Common myeloid progenitor, CD34-positive (primary cell): Measurements from ENCODE around the gene TICRR.
"Not testable (repeated sequence)": the region's sequence is repeated elsewhere in the genome, so short reads cannot be mapped to it uniquely, and the experiment has no call there.

ENCODE experiments used
- CTCF ChIA-PET: fragments of 350-600 bp; sonication (Branson Sonifier 250); formaldehyde crosslinking; loops from one replicate; lab custom pipeline; 2021; ENCODE audit warnings: antibody characterized with exemption; lab: Charles Lee
- POLR2A ChIA-PET: fragments of 350-600 bp; sonication (Branson Sonifier 250); formaldehyde crosslinking; loops from one replicate; lab custom pipeline; 2021; ENCODE audit warnings: antibody characterized with exemption; lab: Charles Lee
- DNase-seq, 3 donors: peaks; one replicate each; pipeline versions ENCODE4 v3.0.0 to v3.0.0-alpha.2; 2013
- H3K27ac ChIP-seq, 2 experiments: 1 replicate in 1 of 2; 2 replicates in 1 of 2; pipeline ENCODE4 v1.7.0; 2013; ENCODE audit warnings: inconsistent platforms in 2 of 2, low read length in 2 of 2, mild to moderate bottlenecking in 2 of 2, low read depth in 1 of 2, moderate library complexity in 1 of 2; ENCODE audit not compliant: severe bottlenecking in 2 of 2, insufficient read depth in 1 of 2, poor library complexity in 1 of 2
- H3K27me3 ChIP-seq, 5 experiments: replicated peaks in 2 of 5; 1 replicate in 3 of 5; 2 replicates in 2 of 5; pipeline versions ENCODE4 v1.6.1 to v1.7.0; 2013; ENCODE audit warnings: low read length in 4 of 5, mild to moderate bottlenecking in 2 of 5, moderate library complexity in 2 of 5, inconsistent platforms in 1 of 5; ENCODE audit not compliant: insufficient read depth in 5 of 5, control insufficient read depth in 4 of 5
- H3K36me3 ChIP-seq, 4 experiments: 1 replicate in 2 of 4; 2 replicates in 2 of 4; pipeline versions ENCODE4 v1.6.1 to v1.7.0; 2013; ENCODE audit warnings: low read length in 3 of 4, control low read depth in 1 of 4, mild to moderate bottlenecking in 1 of 4; ENCODE audit not compliant: control insufficient read depth in 4 of 4, insufficient read depth in 4 of 4
- H3K4me1 ChIP-seq, 4 experiments: 1 replicate in 3 of 4; 2 replicates in 1 of 4; pipeline versions ENCODE4 v1.6.1 to v1.7.1; 2013; ENCODE audit warnings: low read length in 3 of 4, mild to moderate bottlenecking in 3 of 4, control low read depth in 1 of 4, inconsistent platforms in 1 of 4, moderate library complexity in 1 of 4; ENCODE audit not compliant: control insufficient read depth in 4 of 4, insufficient read depth in 4 of 4; ENCODE audit errors: control extremely low read depth in 1 of 4
- H3K4me3 ChIP-seq, 7 experiments: 1 replicate in 4 of 7; 2 replicates in 3 of 7; pipeline versions ENCODE4 v1.5.1 to v1.7.0; 2013; ENCODE audit warnings: mild to moderate bottlenecking in 7 of 7, low read length in 6 of 7, moderate library complexity in 6 of 7, inconsistent platforms in 2 of 7, low read depth in 2 of 7, control low read depth in 1 of 7; ENCODE audit not compliant: insufficient read depth in 4 of 7, control insufficient read depth in 1 of 7; ENCODE audit errors: extremely low read depth in 1 of 7
- H3K9me3 ChIP-seq, 5 experiments: 1 replicate in 4 of 5; 2 replicates in 1 of 5; pipeline versions ENCODE4 v1.6.1 to v1.7.1; 2013; ENCODE audit warnings: low read length in 4 of 5, mild to moderate bottlenecking in 2 of 5, inconsistent platforms in 1 of 5, low read depth in 1 of 5, moderate library complexity in 1 of 5; ENCODE audit not compliant: control insufficient read depth in 4 of 5, insufficient read depth in 2 of 5; ENCODE audit errors: control extremely low read depth in 1 of 5
- WGBS: methylation state at CpG from one replicate; pipeline ENCODE4 v1.1.5; 2013; ENCODE audit not compliant: insufficient coverage; 5-methylcytosine and 5-hydroxymethylcytosine counted together

TICRR gene

GRCh38 chr15:89580747-89581146 lies 5.5 kb downstream of the TICRR start:
- H3K27ac ChIP-seq, POLR2A ChIA-PET, CTCF ChIA-PET, DNase-seq, H3K9me3 ChIP-seq, H3K27me3 ChIP-seq, H3K4me3 ChIP-seq: not testable (repeated sequence)
- Histone ChIP-seq H3K36me3 (peaks cover 8 to 73% (median 15%) of the 10 kb centered on the region in 4 experiments), H3K4me1 (peaks cover 3 to 31% (median 16%) of the 10 kb centered on the region in 4 experiments)
- 94% methylated on average over 2 of the region's 2 CpGs for WGBS

GRCh38 chr15:89586651-89587050 lies 11.4 kb downstream of the TICRR start:
- Histone ChIP-seq H3K36me3 (peaks cover 9 to 90% (median 40%) of the 10 kb centered on the region in 4 experiments), H3K27me3 (no peaks in the 10 kb centered on the region), H3K4me1 (peaks cover 0 to 3% (median 0%) of the 10 kb centered on the region in 4 experiments), H3K4me3 (no peak overlapping the region), H3K9me3 (no peaks in the 10 kb centered on the region), H3K27ac (no peak overlapping the region)
- DNase-seq, result no peak
- 97% methylated on average over 2 of the region's 2 CpGs for WGBS
- CTCF ChIA-PET, result no interaction called here
- POLR2A ChIA-PET, result no interaction called here

GRCh38 chr15:89587955-89588354 lies 12.7 kb downstream of the TICRR start:
- POLR2A ChIA-PET, result no interaction called here
- CTCF ChIA-PET, result no interaction called here
- Histone ChIP-seq H3K4me1 (peaks cover 0 to 3% (median 0%) of the 10 kb centered on the region in 4 experiments), H3K36me3 (peaks cover 4 to 93% (median 42%) of the 10 kb centered on the region in 4 experiments), H3K4me3 (no peak overlapping the region), H3K27ac (no peak overlapping the region), H3K9me3 (no peaks in the 10 kb centered on the region), H3K27me3 (no peaks in the 10 kb centered on the region)
- no peak for DNase-seq
- WGBS, result 72% methylated on average over 4 of the region's 4 CpGs

GRCh38 chr15:89591834-89592233 lies 16.6 kb downstream of the TICRR start:
- Histone ChIP-seq H3K9me3 (no peaks in the 10 kb centered on the region), H3K4me1 (no peaks in the 10 kb centered on the region), H3K27me3 (no peaks in the 10 kb centered on the region), H3K4me3 (no peak overlapping the region), H3K36me3 (peaks cover 0 to 83% (median 40%) of the 10 kb centered on the region in 4 experiments), H3K27ac (no peak overlapping the region)
- WGBS, result 90% methylated on average over 2 of the region's 5 CpGs
- ChIA-PET POLR2A (no interaction called here), CTCF (no interaction called here)
- DNase-seq, result no peak

- POLR2A ChIA-PET, result no interaction called here
- no peak overlapping the region for H3K27ac ChIP-seq
- 100% methylated on average over 2 of the region's 4 CpGs for WGBS
- H3K36me3 ChIP-seq, result peaks cover 0 to 71% (median 35%) of the 10 kb centered on the region in 4 experiments
- no peak for DNase-seq
- H3K4me1 ChIP-seq, result no peaks in the 10 kb centered on the region
- H3K27me3 ChIP-seq, result no peaks in the 10 kb centered on the region
- no peak overlapping the region for H3K4me3 ChIP-seq
- no peaks in the 10 kb centered on the region for H3K9me3 ChIP-seq
- CTCF ChIA-PET, result no interaction called here
Measured at GRCh38 chr15:89593018-89593417, 17.7 kb downstream of the TICRR start.

GRCh38 chr15:89599021-89599420 lies 23.8 kb downstream of the TICRR start:
- ChIA-PET CTCF (no interaction called here), POLR2A (no interaction called here)
- DNase-seq, result no peak
- 93% methylated on average over 3 of the region's 4 CpGs for WGBS
- H3K36me3 ChIP-seq, result peaks cover 10 to 59% (median 34%) of the 10 kb centered on the region in 4 experiments
- no peaks in the 10 kb centered on the region for H3K27me3 ChIP-seq
- H3K9me3 ChIP-seq, result no peaks in the 10 kb centered on the region
- H3K4me3 ChIP-seq, result no peak overlapping the region
- no peaks in the 10 kb centered on the region for H3K4me1 ChIP-seq
- no peak overlapping the region for H3K27ac ChIP-seq

- no peaks in the 10 kb centered on the region for H3K4me1 ChIP-seq
- ChIA-PET POLR2A (no interaction called here), CTCF (interaction anchor here (0.7 to 1.8 kb wide), 2 partner anchors 35 to 702 kb away, joined by 3 to 4 read pairs; no protein-coding TSS in a partner anchor)
- no peak overlapping the region for H3K4me3 ChIP-seq
- no peaks in the 10 kb centered on the region for H3K27me3 ChIP-seq
- DNase-seq, result peak in 1 of 3 donors; percentile 10
- peaks cover 5 to 38% (median 12%) of the 10 kb centered on the region in 5 experiments for H3K9me3 ChIP-seq
- H3K27ac ChIP-seq, result no peak overlapping the region
- WGBS, result 100% methylated on average over 1 of the region's 2 CpGs
- H3K36me3 ChIP-seq, result peaks cover 28 to 78% (median 50%) of the 10 kb centered on the region in 4 experiments
Measured at GRCh38 chr15:89611317-89611716, 36.0 kb downstream of the TICRR start.
